Left lung (tissue), 14 donors: ENCODE results near the gene OXTR. TPM values are rescaled to one million over a fixed set of nuclear protein-coding genes. Genes with fewer than 3 reads are reported as not detected.

ENCODE experiments used
- ATAC-seq: fragments of 200-7000 bp; cut with Tn5 transposase; one replicate; pipeline ENCODE4 v1.9.1; 2020; ENCODE audit warnings: moderate library complexity
- DNase-seq, 4 donors: peaks; one replicate each; pipeline ENCODE4 v3.0.0-alpha.2; 2013 to 2020
- H3K27ac ChIP-seq, 2 donors: fragments of 200-600 bp; sonication (generic) in 1 of 2; one replicate each; pipeline versions ENCODE4 v1.5.0 to v1.8.0; 2020 to 2021
- H3K27me3 ChIP-seq, 2 donors: fragments of 200-600 bp; sonication (generic) in 1 of 2; one replicate each; pipeline versions ENCODE4 v1.5.0 to v1.8.0; 2020 to 2021
- H3K36me3 ChIP-seq, 2 donors: fragments of 200-600 bp; sonication (generic) in 1 of 2; one replicate each; pipeline versions ENCODE4 v1.5.0 to v1.8.0; 2020 to 2021
- H3K4me1 ChIP-seq, 2 donors: fragments of 200-600 bp; one replicate each; pipeline ENCODE4 v1.8.0; 2021
- H3K4me3 ChIP-seq, 2 donors: fragments of 200-600 bp; sonication (generic) in 1 of 2; one replicate each; pipeline versions ENCODE4 v1.5.0 to v1.8.0; 2020 to 2021; ENCODE audit warnings: mild to moderate bottlenecking in 1 of 2
- H3K9me3 ChIP-seq, 2 donors: fragments of 200-600 bp; sonication (generic) in 1 of 2; one replicate each; pipeline versions ENCODE4 v1.5.0 to v1.8.0; 2020 to 2021
- CTCF ChIP-seq, 2 donors: fragments of 200-600 bp; sonication (generic) in 1 of 2; IDR thresholded peaks; one replicate each; pipeline versions ENCODE4 v1.5.0 to v1.8.0; 2021; ENCODE audit warnings: antibody characterized with exemption in 2 of 2
- intact Hi-C, 2 donors: fragments of 100-400 bp; cut with DNase I; formaldehyde crosslinking; loops; one replicate each; pipeline versions ENCODE4 v1.11.2 to v1.14.2; 2022
- long read RNA-seq, 12 donors: library from polyadenylated mRNA in 2 of 12; unstranded in 2 of 12; transcript quantifications; one replicate each; pipeline ENCODE4 v2.0.0 and lab custom pipeline, GENCODE V29; 2019 to 2026
- polyA plus RNA-seq, 6 donors: library from polyadenylated mRNA; unstranded; fragments of 120-200 nt; gene quantifications; one replicate each; pipeline ENCODE4 v1.2.1, GENCODE V29; 2013; ENCODE audit not compliant: insufficient read length in 6 of 6
- total RNA-seq, 2 donors: library from RNA; stranded (reverse); fragmentation: NEBNext Ultra II Directional; extraction: Animal tissue kit (Norgen Biotek cat#: 25700); gene quantifications; one replicate each; pipeline ENCODE4 v1.2.1, GENCODE V29; 2021
- donor health status: DM: no; HTN: yes; CAD: no.
- donor health status: DM: no; HTN: no; CAD: no.

OXTR gene
- total RNA-seq (1 to 10 TPM in 1 of 2 donors, under 1 TPM in 1; 0.82 to 4.9 TPM), polyA plus RNA-seq (1 to 10 TPM; 1.2 to 1.8 (median 1.5) TPM)
- long read RNA-seq, donor 1: 0 reads
- long read RNA-seq, donor 2, full-length matches to known transcripts: 1 of 1 reads
- long read RNA-seq, donor 2, partial matches to known transcripts: 0 of 1 reads
- long read RNA-seq, donor 2, other reads (novel, unspliced or antisense): 0 of 1 reads
- long read RNA-seq, donor 3: 0 reads
- long read RNA-seq, donor 4: 0 reads
- long read RNA-seq, donor 5: 0 reads
- long read RNA-seq, donor 6: 0 reads
- long read RNA-seq, donor 7: 0 reads
- long read RNA-seq, donor 8, partial matches to known transcripts: 0 of 1 reads
- long read RNA-seq, donor 8, other reads (novel, unspliced or antisense): 0 of 1 reads
- long read RNA-seq, donor 9: 0 reads
- long read RNA-seq, donor 10, full-length matches to known transcripts: 1 of 1 reads
- long read RNA-seq, donor 10, partial matches to known transcripts: 0 of 1 reads
- long read RNA-seq, donor 10, other reads (novel, unspliced or antisense): 0 of 1 reads
- long read RNA-seq, donor 11, full-length matches to known transcripts: 1 of 1 reads
- long read RNA-seq, donor 11, partial matches to known transcripts: 0 of 1 reads
- long read RNA-seq, donor 11, other reads (novel, unspliced or antisense): 0 of 1 reads
- long read RNA-seq, donor 12: 0 reads

DNA sequence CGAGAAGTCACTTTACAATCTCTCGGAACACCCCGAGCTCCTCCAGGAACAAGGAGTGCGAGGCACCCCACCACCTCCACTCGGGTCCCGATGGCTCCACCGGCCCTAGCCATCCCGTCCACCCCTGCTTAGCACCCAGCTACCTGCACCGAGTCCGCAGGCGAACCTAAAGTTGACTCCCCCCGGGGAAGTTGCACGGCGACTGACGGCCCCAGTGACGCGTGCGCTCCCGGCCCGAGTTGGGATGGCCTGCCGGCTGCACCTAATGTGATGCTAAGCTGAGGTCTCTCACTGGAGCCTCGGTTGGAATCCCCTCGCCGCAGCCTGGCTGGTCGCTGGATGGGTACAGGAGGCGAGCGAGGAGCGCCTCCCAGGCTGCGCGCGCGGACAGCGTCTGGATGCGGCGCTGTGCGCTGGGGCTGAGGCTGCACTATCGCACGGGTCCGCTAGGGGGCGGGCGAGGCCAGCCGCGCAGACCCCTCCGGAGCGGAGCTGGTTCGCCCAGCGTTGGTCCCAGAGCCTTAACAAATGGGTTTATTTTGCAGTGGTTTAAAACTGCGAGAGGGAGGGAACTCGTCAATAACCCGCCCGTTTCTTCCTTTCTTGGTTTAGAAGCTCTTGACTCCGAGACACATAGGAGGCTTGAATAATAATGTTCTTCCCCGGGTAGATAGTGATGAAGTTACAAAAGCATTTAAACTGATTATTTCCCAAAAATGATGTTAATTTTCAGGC lies at the start of gene OXTR:
Gene OXTR, minus strand, starts transcription at position 526 of the 735 bp plus-strand sequence. CDS start 1,426 bp downstream, outside the sequence.
- H3K27me3 ChIP-seq: peaks cover 30 to 50% of the 10 kb centered on the region in 2 donors
- no peaks in the 10 kb centered on the region for H3K36me3 ChIP-seq
- H3K27ac ChIP-seq: no peak within 1 kb of the TSS
- H3K4me1 ChIP-seq: peaks cover 8 to 24% of the 10 kb centered on the region in 2 donors
- peak in 3 of 4 donors; percentile 67 to 89 (median 73) for DNase-seq
- H3K4me3 ChIP-seq: peak within 1 kb of the TSS; percentile 12 to 21
- ATAC-seq: peak; percentile 99
- intact Hi-C loops: no loop called here
- TF ChIP-seq CTCF (IDR thresholded peaks at IDR 0.05): peak; percentile 98 to 99
- no peaks in the 10 kb centered on the region for H3K9me3 ChIP-seq

- no peak overlapping the region for H3K27ac ChIP-seq
- H3K9me3 ChIP-seq: peaks cover 0 to 44% of the 10 kb centered on the region in 2 donors
- no peak overlapping the region for H3K4me3 ChIP-seq
- DNase-seq (no peak), ATAC-seq (no peak)
- no peak for TF ChIP-seq CTCF (IDR thresholded peaks at IDR 0.05)
- H3K27me3 ChIP-seq: no peaks in the 10 kb centered on the region
- H3K36me3 ChIP-seq: no peaks in the 10 kb centered on the region
- intact Hi-C loops: no loop called here
- no peaks in the 10 kb centered on the region for H3K4me1 ChIP-seq
These were observed 48.1 kb upstream of the OXTR start for GRCh38 chr3:8817486-8817885.

DNA sequence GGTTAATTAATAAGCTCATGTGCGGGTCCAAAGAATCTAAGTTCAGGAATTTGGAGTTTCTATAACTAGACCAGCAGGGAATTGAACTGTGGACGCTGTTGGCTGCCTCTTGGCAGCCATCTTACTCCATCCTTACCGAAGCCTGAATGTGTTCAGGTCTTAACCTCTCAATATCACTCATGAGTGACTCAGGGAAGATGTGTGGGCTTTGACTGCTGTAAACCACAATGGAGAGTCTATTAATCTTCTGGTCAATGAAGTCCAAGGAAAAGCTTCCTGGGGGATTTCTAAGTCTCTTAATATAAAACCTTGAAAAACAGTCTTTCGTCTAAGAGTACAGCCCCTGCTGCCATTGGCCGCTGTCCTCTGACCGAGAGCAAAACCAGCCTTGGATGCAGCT lies 46.7 kb upstream of the OXTR start:
- DNase-seq (no peak), ATAC-seq (no peak)
- no peaks in the 10 kb centered on the region for H3K4me1 ChIP-seq
- H3K36me3 ChIP-seq: no peaks in the 10 kb centered on the region
- no peak overlapping the region for H3K27ac ChIP-seq
- TF ChIP-seq CTCF (IDR thresholded peaks at IDR 0.05): no peak
- no peak overlapping the region for H3K4me3 ChIP-seq
- intact Hi-C loops: no loop called here
- peaks cover 0 to 40% of the 10 kb centered on the region in 2 donors for H3K9me3 ChIP-seq
- H3K27me3 ChIP-seq: no peaks in the 10 kb centered on the region

DNA sequence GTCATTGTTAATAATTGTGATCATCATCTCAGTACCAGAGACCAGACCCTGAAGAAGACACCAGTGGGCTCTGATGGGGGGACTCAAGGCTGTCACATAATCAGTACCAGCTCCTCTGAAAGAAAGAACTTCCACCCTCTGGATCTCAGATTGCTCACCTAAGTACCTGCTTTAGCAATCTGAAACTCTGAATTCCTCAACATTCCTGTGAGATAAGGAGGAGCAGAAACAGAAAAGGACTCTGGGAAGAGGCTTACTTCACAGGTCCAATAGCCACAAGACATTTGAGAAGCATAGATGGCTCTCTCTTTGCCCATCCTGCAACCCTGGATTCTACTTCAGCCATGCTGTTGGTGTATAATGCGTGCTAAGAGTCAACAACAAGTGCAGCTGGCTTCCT lies 44.0 kb upstream of the OXTR start:
- no peak for ATAC-seq
- H3K27me3 ChIP-seq: no peaks in the 10 kb centered on the region
- TF ChIP-seq CTCF (IDR thresholded peaks at IDR 0.05): no peak
- no peak overlapping the region for H3K4me3 ChIP-seq
- H3K9me3 ChIP-seq: peaks cover 0 to 14% of the 10 kb centered on the region in 2 donors
- no peaks in the 10 kb centered on the region for H3K4me1 ChIP-seq
- no peaks in the 10 kb centered on the region for H3K36me3 ChIP-seq
- no peak for DNase-seq
- no peak overlapping the region for H3K27ac ChIP-seq
- intact Hi-C loops: no loop called here
